ENCODE results near the gene SERTAD1.

SERTAD1 gene

GRCh38 chr19:40376286-40376862, 49.4 kb downstream of the SERTAD1 start:
- TF ChIP-seq TAF1 (IDR thresholded peaks at IDR 0.05; ENCODE audit: low read depth) = no peak
- no peak for TF ChIP-seq REST (IDR thresholded peaks at IDR 0.05; ENCODE audit: low read depth)
- no peak for TF ChIP-seq CEBPB (IDR thresholded peaks at IDR 0.05)
- no peak for TF ChIP-seq TEAD4 (IDR thresholded peaks at IDR 0.05)
- TF ChIP-seq TCF12 (IDR thresholded peaks at IDR 0.05; ENCODE audit: low read depth) = no peak
- no peak for TF ChIP-seq YY1 (IDR thresholded peaks at IDR 0.05; ENCODE audit: low read depth)
- no peak for TF ChIP-seq CREB1 (IDR thresholded peaks at IDR 0.05; ENCODE audit: low read depth)
- TF ChIP-seq ZBTB7A (IDR thresholded peaks at IDR 0.05; ENCODE audit: low read depth) = no peak
- no peak for TF ChIP-seq EP300 (IDR thresholded peaks at IDR 0.05; ENCODE audit: borderline replicate concordance)
- TF ChIP-seq NFIC (IDR thresholded peaks at IDR 0.05) = no peak
- no peak for TF ChIP-seq FOXM1 (IDR thresholded peaks at IDR 0.05; ENCODE audit: borderline replicate concordance, low read depth)
- TF ChIP-seq MAX (IDR thresholded peaks at IDR 0.05) = no peak
- TF ChIP-seq EGR1 (IDR thresholded peaks at IDR 0.05) = no peak
- no peak for TF ChIP-seq RAD21 (IDR thresholded peaks at IDR 0.05; ENCODE audit: low read depth)
- no peak for TF ChIP-seq USF1 (IDR thresholded peaks at IDR 0.05)

GRCh38 chr19:40374084-40374483, 51.7 kb downstream of the SERTAD1 start:
- TF ChIP-seq FOXM1 (IDR thresholded peaks at IDR 0.05; ENCODE audit: borderline replicate concordance, low read depth) = no peak
- TF ChIP-seq TEAD4 (IDR thresholded peaks at IDR 0.05) = no peak
- no peak for TF ChIP-seq MAX (IDR thresholded peaks at IDR 0.05)
- TF ChIP-seq CEBPB (IDR thresholded peaks at IDR 0.05) = no peak
- no peak for TF ChIP-seq TAF1 (IDR thresholded peaks at IDR 0.05; ENCODE audit: low read depth)
- TF ChIP-seq EP300 (IDR thresholded peaks at IDR 0.05; ENCODE audit: borderline replicate concordance) = no peak
- no peak for TF ChIP-seq NFIC (IDR thresholded peaks at IDR 0.05)
- TF ChIP-seq USF1 (IDR thresholded peaks at IDR 0.05) = no peak
- TF ChIP-seq ZBTB7A (IDR thresholded peaks at IDR 0.05; ENCODE audit: low read depth) = no peak
- TF ChIP-seq REST (IDR thresholded peaks at IDR 0.05; ENCODE audit: low read depth) = no peak
- no peak for TF ChIP-seq TCF12 (IDR thresholded peaks at IDR 0.05; ENCODE audit: low read depth)
- TF ChIP-seq YY1 (IDR thresholded peaks at IDR 0.05; ENCODE audit: low read depth) = no peak
- TF ChIP-seq RAD21 (IDR thresholded peaks at IDR 0.05; ENCODE audit: low read depth) = no peak
- TF ChIP-seq EGR1 (IDR thresholded peaks at IDR 0.05) = no peak
- TF ChIP-seq CREB1 (IDR thresholded peaks at IDR 0.05; ENCODE audit: low read depth) = no peak

DNA sequence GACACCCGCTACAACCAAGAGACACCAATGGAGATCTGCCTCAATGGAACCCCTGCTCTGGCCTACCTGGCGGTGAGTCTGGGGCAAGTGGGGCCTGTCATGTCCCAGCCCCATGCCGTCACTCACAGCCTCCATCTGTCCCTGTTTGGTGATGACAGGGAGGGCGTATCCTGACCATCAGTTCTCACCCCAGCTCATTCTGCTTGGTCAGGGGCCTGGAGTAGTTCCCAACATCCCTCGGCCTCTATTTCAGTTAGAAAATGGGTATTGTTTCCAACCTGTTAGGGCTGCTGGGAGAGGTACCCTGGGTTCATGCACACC, 54.0 kb downstream of the SERTAD1 start:
- TF ChIP-seq FOXM1 (IDR thresholded peaks at IDR 0.05; ENCODE audit: borderline replicate concordance, low read depth) (no peak), CEBPB (IDR thresholded peaks at IDR 0.05) (no peak), MAX (IDR thresholded peaks at IDR 0.05) (no peak), TAF1 (IDR thresholded peaks at IDR 0.05; ENCODE audit: low read depth) (no peak), EGR1 (IDR thresholded peaks at IDR 0.05) (no peak), REST (IDR thresholded peaks at IDR 0.05; ENCODE audit: low read depth) (no peak), NFIC (IDR thresholded peaks at IDR 0.05) (no peak), RAD21 (IDR thresholded peaks at IDR 0.05; ENCODE audit: low read depth) (no peak), YY1 (IDR thresholded peaks at IDR 0.05; ENCODE audit: low read depth) (no peak), EP300 (IDR thresholded peaks at IDR 0.05; ENCODE audit: borderline replicate concordance) (no peak), CREB1 (IDR thresholded peaks at IDR 0.05; ENCODE audit: low read depth) (no peak), ZBTB7A (IDR thresholded peaks at IDR 0.05; ENCODE audit: low read depth) (no peak), TCF12 (IDR thresholded peaks at IDR 0.05; ENCODE audit: low read depth) (no peak)

Measured in Ishikawa (cell line).